ENCODE results near the gene ARFIP2.

Gene ARFIP2

GRCh38 chr11:6443269-6444003, 37.7 kb downstream of the ARFIP2 start:
- Histone ChIP-seq H3K9ac (ENCODE audit: insufficient read length) (no peak overlapping the region), H3K4me3 (no peak overlapping the region)
- TF ChIP-seq FOXP2 (optimal IDR thresholded peaks at IDR 0.05; ENCODE audit: control extremely low read depth, extremely low read length, insufficient read depth), result no peak
- no peak for TF ChIP-seq POLR2AphosphoS5 (IDR thresholded peaks at IDR 0.05; ENCODE audit: borderline replicate concordance, low read depth, low read length)
- TF ChIP-seq EZH2 (IDR thresholded peaks at IDR 0.05), result no peak

GRCh38 chr11:6442441-6442840, 38.7 kb downstream of the ARFIP2 start:
- DNase-seq (ENCODE audit: low read depth, low spot score), result no peak
- H3K27ac ChIP-seq, result no peak overlapping the region

More at GRCh38 chr11:6443269-6444003, 37.7 kb downstream of the ARFIP2 start:
- H3K27ac ChIP-seq, result no peak overlapping the region
- no peaks in the 10 kb centered on the region for H3K36me3 ChIP-seq (ENCODE audit: insufficient read depth, low read length)
- no peaks in the 10 kb centered on the region for H3K9me3 ChIP-seq (ENCODE audit: low read depth, low read length)
- DNase-seq (ENCODE audit: low read depth, low spot score), result no peak

GRCh38 chr11:6440906-6441358, 40.2 kb downstream of the ARFIP2 start, which contains the start of gene HPX:
Gene HPX (minus strand): TSS chr11:6440987. CDS start chr11:6440963, 24 bp downstream.
- no peak within 1 kb of the TSS for H3K27ac ChIP-seq
- no peak for TF ChIP-seq POLR2AphosphoS5 (IDR thresholded peaks at IDR 0.05; ENCODE audit: borderline replicate concordance, low read depth, low read length)
- TF ChIP-seq FOXP2 (optimal IDR thresholded peaks at IDR 0.05; ENCODE audit: control extremely low read depth, extremely low read length, insufficient read depth), result no peak
- TF ChIP-seq EZH2 (IDR thresholded peaks at IDR 0.05), result no peak
- H3K9me3 ChIP-seq (ENCODE audit: low read depth, low read length), result no peaks in the 10 kb centered on the region
- no peaks in the 10 kb centered on the region for H3K36me3 ChIP-seq (ENCODE audit: insufficient read depth, low read length)
- H3K9ac ChIP-seq (ENCODE audit: insufficient read length), result no peak within 1 kb of the TSS
- no peak for DNase-seq (ENCODE audit: low read depth, low spot score)
- H3K4me3 ChIP-seq, result no peak within 1 kb of the TSS

More at GRCh38 chr11:6442441-6442840, 38.7 kb downstream of the ARFIP2 start:
- no peak overlapping the region for H3K4me3 ChIP-seq
- no peak overlapping the region for H3K9ac ChIP-seq (ENCODE audit: insufficient read length)
- H3K9me3 ChIP-seq (ENCODE audit: low read depth, low read length), result no peaks in the 10 kb centered on the region
- TF ChIP-seq EZH2 (IDR thresholded peaks at IDR 0.05), result no peak
- no peaks in the 10 kb centered on the region for H3K36me3 ChIP-seq (ENCODE audit: insufficient read depth, low read length)

GRCh38 chr11:6438979-6439571, 42.1 kb downstream of the ARFIP2 start:
- no peak overlapping the region for H3K9ac ChIP-seq (ENCODE audit: insufficient read length)
- peak; percentile 50 for DNase-seq (ENCODE audit: low read depth, low spot score)
- no peak overlapping the region for H3K4me3 ChIP-seq
- no peaks in the 10 kb centered on the region for H3K36me3 ChIP-seq (ENCODE audit: insufficient read depth, low read length)
- no peaks in the 10 kb centered on the region for H3K9me3 ChIP-seq (ENCODE audit: low read depth, low read length)
- no peak overlapping the region for H3K27ac ChIP-seq
- TF ChIP-seq FOXP2 (optimal IDR thresholded peaks at IDR 0.05; ENCODE audit: control extremely low read depth, extremely low read length, insufficient read depth) (no peak), EZH2 (IDR thresholded peaks at IDR 0.05) (no peak), POLR2AphosphoS5 (IDR thresholded peaks at IDR 0.05; ENCODE audit: borderline replicate concordance, low read depth, low read length) (no peak)

GRCh38 chr11:6437993-6438392, 43.1 kb downstream of the ARFIP2 start:
- no peak for DNase-seq (ENCODE audit: low read depth, low spot score)
- H3K36me3 ChIP-seq (ENCODE audit: insufficient read depth, low read length), result no peaks in the 10 kb centered on the region
- H3K4me3 ChIP-seq, result no peak overlapping the region
- H3K9ac ChIP-seq (ENCODE audit: insufficient read length), result no peak overlapping the region
- H3K27ac ChIP-seq, result no peak overlapping the region
- no peaks in the 10 kb centered on the region for H3K9me3 ChIP-seq (ENCODE audit: low read depth, low read length)
- no peak for TF ChIP-seq EZH2 (IDR thresholded peaks at IDR 0.05)
- no peak for TF ChIP-seq POLR2AphosphoS5 (IDR thresholded peaks at IDR 0.05; ENCODE audit: borderline replicate concordance, low read depth, low read length)
- TF ChIP-seq FOXP2 (optimal IDR thresholded peaks at IDR 0.05; ENCODE audit: control extremely low read depth, extremely low read length, insufficient read depth), result no peak

- TF ChIP-seq EZH2 (IDR thresholded peaks at IDR 0.05), result no peak
- TF ChIP-seq POLR2AphosphoS5 (IDR thresholded peaks at IDR 0.05; ENCODE audit: borderline replicate concordance, low read depth, low read length), result no peak
- TF ChIP-seq FOXP2 (optimal IDR thresholded peaks at IDR 0.05; ENCODE audit: control extremely low read depth, extremely low read length, insufficient read depth), result no peak
- H3K9me3 ChIP-seq (ENCODE audit: low read depth, low read length), result no peaks in the 10 kb centered on the region
- H3K4me3 ChIP-seq, result no peak overlapping the region
- H3K27ac ChIP-seq, result no peak overlapping the region
- H3K9ac ChIP-seq (ENCODE audit: insufficient read length), result no peak overlapping the region
- no peaks in the 10 kb centered on the region for H3K36me3 ChIP-seq (ENCODE audit: insufficient read depth, low read length)
- no peak for DNase-seq (ENCODE audit: low read depth, low spot score)
These were observed 43.7 kb downstream of the ARFIP2 start for GRCh38 chr11:6437423-6437822.

- no peak overlapping the region for H3K4me3 ChIP-seq
- H3K27ac ChIP-seq, result no peak overlapping the region
- no peak overlapping the region for H3K9ac ChIP-seq (ENCODE audit: insufficient read length)
- no peaks in the 10 kb centered on the region for H3K9me3 ChIP-seq (ENCODE audit: low read depth, low read length)
- no peak for TF ChIP-seq POLR2AphosphoS5 (IDR thresholded peaks at IDR 0.05; ENCODE audit: borderline replicate concordance, low read depth, low read length)
- no peak for TF ChIP-seq FOXP2 (optimal IDR thresholded peaks at IDR 0.05; ENCODE audit: control extremely low read depth, extremely low read length, insufficient read depth)
- no peak for TF ChIP-seq EZH2 (IDR thresholded peaks at IDR 0.05)
- no peak for DNase-seq (ENCODE audit: low read depth, low spot score)
- no peaks in the 10 kb centered on the region for H3K36me3 ChIP-seq (ENCODE audit: insufficient read depth, low read length)
These were observed 47.0 kb downstream of the ARFIP2 start for GRCh38 chr11:6433998-6434660.

- no peak overlapping the region for H3K27ac ChIP-seq
- H3K9me3 ChIP-seq (ENCODE audit: low read depth, low read length), result no peaks in the 10 kb centered on the region
- no peak overlapping the region for H3K4me3 ChIP-seq
- no peaks in the 10 kb centered on the region for H3K36me3 ChIP-seq (ENCODE audit: insufficient read depth, low read length)
- no peak for TF ChIP-seq EZH2 (IDR thresholded peaks at IDR 0.05)
- no peak for TF ChIP-seq POLR2AphosphoS5 (IDR thresholded peaks at IDR 0.05; ENCODE audit: borderline replicate concordance, low read depth, low read length)
- TF ChIP-seq FOXP2 (optimal IDR thresholded peaks at IDR 0.05; ENCODE audit: control extremely low read depth, extremely low read length, insufficient read depth), result no peak
- DNase-seq (ENCODE audit: low read depth, low spot score), result no peak
- H3K9ac ChIP-seq (ENCODE audit: insufficient read length), result no peak overlapping the region
These were observed 49.3 kb downstream of the ARFIP2 start for GRCh38 chr11:6431861-6432260.

Data from SK-N-MC (cell line).